OCI-LY7 (cell line): ENCODE data around the gene VDR. TPM values are rescaled to one million over a fixed set of nuclear protein-coding genes. Genes with fewer than 3 reads are reported as not detected.
"Not testable (repeated sequence)": the region's sequence is repeated elsewhere in the genome, so short reads cannot be mapped to it uniquely, and the experiment has no call there.

Source experiments
- BruUV-seq: library from RNA; stranded (reverse); fragments of 400-500 nt; replicated peaks from 2 replicates; lab custom pipeline; 2021; lab: Mats Ljungman, UMichigan
- CTCF ChIA-PET: fragments of 300-600 bp; sonication (Branson Sonifier 250); formaldehyde crosslinking; loops from one replicate; lab custom pipeline; 2022; ENCODE audit warnings: antibody characterized with exemption; ENCODE audit not compliant: unreplicated experiment; lab: Charles Lee
- POLR2A ChIA-PET: fragments of 300-600 bp; sonication (Branson Sonifier 250); formaldehyde crosslinking; loops from one replicate; lab custom pipeline; 2022; ENCODE audit warnings: antibody characterized with exemption; lab: Charles Lee
- DNase-seq: peaks from one replicate; pipeline ENCODE4 v3.0.0-alpha.2; 2015; ENCODE audit warnings: low spot score
- H2AFZ ChIP-seq: fragments of 200-600 bp; sonication (generic), shearing (Covaris generic); 2 replicates; pipeline ENCODE4 v1.6.1; 2014; ENCODE audit warnings: mild to moderate bottlenecking, antibody characterized with exemption, low read length, moderate library complexity
- H3K27ac ChIP-seq: fragments of 200-600 bp; sonication (generic); 2 replicates; pipeline ENCODE4 v1.5.1; 2014; ENCODE audit warnings: mixed run types, low read depth, mild to moderate bottlenecking, moderate library complexity, low read length, inconsistent platforms; ENCODE audit not compliant: poor library complexity, severe bottlenecking
- H3K36me3 ChIP-seq: fragments of 200-600 bp; sonication (generic); 2 replicates; pipeline ENCODE4 v1.6.1; 2014; ENCODE audit warnings: mild to moderate bottlenecking, antibody characterized with exemption, low read length, moderate library complexity, mixed read lengths; ENCODE audit not compliant: insufficient read depth
- H3K4me1 ChIP-seq: fragments of 200-600 bp; sonication (generic); 2 replicates; pipeline ENCODE4 v1.5.1; 2014; ENCODE audit warnings: mild to moderate bottlenecking, low read length; ENCODE audit not compliant: insufficient read depth, poor library complexity, severe bottlenecking
- H3K4me2 ChIP-seq: fragments of 200-600 bp; sonication (generic); 2 replicates; pipeline ENCODE4 v1.6.1; 2014; ENCODE audit warnings: mild to moderate bottlenecking, low read length
- H3K4me3 ChIP-seq: fragments of 200-600 bp; sonication (generic); 2 replicates; pipeline ENCODE4 v1.5.1; 2014; ENCODE audit warnings: mild to moderate bottlenecking, low read depth, low read length; ENCODE audit not compliant: poor library complexity, severe bottlenecking
- H3K79me2 ChIP-seq: fragments of 200-600 bp; sonication (generic); 2 replicates; pipeline ENCODE4 v1.6.1; 2016; ENCODE audit warnings: low read depth, mild to moderate bottlenecking, low read length, moderate library complexity, mixed read lengths; ENCODE audit not compliant: insufficient read depth
- H3K9me2 ChIP-seq: fragments of 200-600 bp; sonication (generic); 2 replicates; pipeline ENCODE4 v1.6.1; 2016; ENCODE audit warnings: mild to moderate bottlenecking, low read length, mixed read lengths; ENCODE audit not compliant: insufficient read depth
- H3K9me3 ChIP-seq: fragments of 200-600 bp; sonication (generic); 2 replicates; pipeline ENCODE4 v1.6.1; 2014; ENCODE audit warnings: mild to moderate bottlenecking, mixed run types, low read length, mixed read lengths
- H4K20me1 ChIP-seq: fragments of 200-600 bp; sonication (generic); 2 replicates; pipeline ENCODE4 v1.6.1; 2014; ENCODE audit warnings: mild to moderate bottlenecking, antibody characterized with exemption, low read length, moderate library complexity, mixed read lengths; ENCODE audit not compliant: insufficient read depth
- CTCF ChIP-seq: fragments of 200-600 bp; sonication (generic); conservative IDR thresholded peaks from 2 replicates; pipeline ENCODE4 v1.5.1; 2014; ENCODE audit warnings: mild to moderate bottlenecking, antibody characterized with exemption, low read length, moderate library complexity, mixed read lengths
- EZH2phosphoT487 ChIP-seq: fragments of 200-600 bp; sonication (generic); IDR thresholded peaks from 2 replicates; pipeline ENCODE4 v1.6.1; 2018; ENCODE audit warnings: low read depth, borderline replicate concordance, mild to moderate bottlenecking, mixed run types, antibody characterized with exemption, low read length, moderate library complexity, mixed read lengths
- intact Hi-C: fragments of 100-400 bp; cut with micrococcal nuclease; formaldehyde crosslinking; loops from one replicate; pipeline ENCODE4 v1.10.0; 2022; ENCODE audit not compliant: unreplicated experiment
- total RNA-seq, 2 experiments: library from RNA; depleted of rRNA in 1 of 2; stranded (reverse); fragments of >200 nt in 1 of 2; shearing (Covaris generic) in 1 of 2; gene quantifications; 2 replicates each; pipeline ENCODE4 v1.2.3, GENCODE V29; 2014 to 2022

Gene VDR
- total RNA-seq, 2 experiments from 2014 or later, result 1.9 to 5.4 TPM

GRCh38 chr12:47811581-47812484 is 93.0 kb downstream of the VDR start:
- no TSS peak for BruUV-seq
- Histone ChIP-seq H3K9me3 (no peaks in the 10 kb centered on the region), H3K79me2 (peaks cover 92% of the 10 kb centered on the region), H3K4me1 (peaks cover 98% of the 10 kb centered on the region), H3K27ac (peak overlapping the region; percentile 96), H4K20me1 (peaks cover 14% of the 10 kb centered on the region; the same call in 1 of the 2 replicates), H3K4me3 (peak overlapping the region; percentile 66), H2AFZ (no peak overlapping the region), H3K36me3 (peaks cover 19% of the 10 kb centered on the region; the same call in 1 of the 2 replicates), H3K4me2 (peak overlapping the region; percentile 98), H3K9me2 (no peaks in the 10 kb centered on the region)
- POLR2A ChIA-PET, result interaction anchor here (0.5 to 10.4 kb wide), 7 partner anchors 8 to 105 kb away, joined by 3 to 342 read pairs (median 4); partner anchors contain the start of gene HDAC7
- TF ChIP-seq EZH2phosphoT487 (no peak), CTCF (no peak)
- CTCF ChIA-PET, result interaction anchor here (1.0 to 8.0 kb wide), 4 partner anchors 14 to 32 kb away, joined by 3 to 133 read pairs (median 4); no protein-coding TSS in a partner anchor
- intact Hi-C loops, result loop anchor here (2.0 to 5.0 kb wide), 3 partner anchors 71 to 595 kb away; partner anchors contain the start of gene SENP1
- peak; percentile 23 for DNase-seq

GRCh38 chr12:47811072-47811396 is 93.8 kb downstream of the VDR start:
- Histone ChIP-seq H3K4me3 (peak overlapping the region; percentile 66), H3K36me3 (peaks cover 21% of the 10 kb centered on the region), H2AFZ (no peak overlapping the region), H3K4me2 (peak overlapping the region; percentile 98), H3K4me1 (peaks cover 96% of the 10 kb centered on the region), H3K9me2 (no peaks in the 10 kb centered on the region), H4K20me1 (peaks cover 15% of the 10 kb centered on the region), H3K27ac (peak overlapping the region; percentile 96), H3K9me3 (no peaks in the 10 kb centered on the region), H3K79me2 (peaks cover 87% of the 10 kb centered on the region)
- no peak for DNase-seq
- ChIA-PET POLR2A (interaction anchor here (0.9 to 10.4 kb wide), 3 partner anchors 9 to 34 kb away, joined by 4 to 342 read pairs (median 5); partner anchors contain the start of gene HDAC7), CTCF (interaction anchor here (1.0 to 8.0 kb wide), 2 partner anchors 23 to 24 kb away, joined by 4 to 133 read pairs; no protein-coding TSS in a partner anchor)
- intact Hi-C loops, result loop anchor here (5.0 kb wide), 2 partner anchors 296 to 594 kb away; partner anchors contain the start of gene SENP1
- no peak for TF ChIP-seq EZH2phosphoT487
- no TSS peak for BruUV-seq

GRCh38 chr12:47809518-47809917 is 95.3 kb downstream of the VDR start:
- H3K9me3 ChIP-seq, BruUV-seq, intact Hi-C loops, H3K9me2 ChIP-seq, H2AFZ ChIP-seq, H3K4me3 ChIP-seq, DNase-seq: not testable (repeated sequence)
- Histone ChIP-seq H3K4me2 (peak overlapping the region; percentile 98), H3K79me2 (peaks cover 79% of the 10 kb centered on the region), H3K27ac (peak overlapping the region; percentile 96), H4K20me1 (peaks cover 23% of the 10 kb centered on the region), H3K36me3 (peaks cover 30% of the 10 kb centered on the region), H3K4me1 (peaks cover 91% of the 10 kb centered on the region)
- CTCF ChIA-PET, result interaction anchor here (0.9 to 8.0 kb wide), 2 partner anchors 12 to 25 kb away, joined by 3 to 133 read pairs; no protein-coding TSS in a partner anchor
- POLR2A ChIA-PET, result interaction anchor here (0.6 to 10.4 kb wide), 3 partner anchors 8 to 105 kb away, joined by 3 to 342 read pairs (median 35); no protein-coding TSS in a partner anchor
